GM21529 (cell line): ENCODE measurements around the gene CNIH2.

Experiments
- ATAC-seq: cut with Tn5 transposase; IDR thresholded peaks from one replicate; pipeline ENCODE4 v1.9.1; 2021; ENCODE audit not compliant: unreplicated experiment

The CNIH2 gene

GRCh38 chr11:66258473-66258893 is 19.5 kb upstream of the CNIH2 start:
- ATAC-seq = no peak

GRCh38 chr11:66259225-66259624 is 18.8 kb upstream of the CNIH2 start:
- ATAC-seq = no peak

- no peak for ATAC-seq
Measured at GRCh38 chr11:66259956-66260355, 18.0 kb upstream of the CNIH2 start.

DNA sequence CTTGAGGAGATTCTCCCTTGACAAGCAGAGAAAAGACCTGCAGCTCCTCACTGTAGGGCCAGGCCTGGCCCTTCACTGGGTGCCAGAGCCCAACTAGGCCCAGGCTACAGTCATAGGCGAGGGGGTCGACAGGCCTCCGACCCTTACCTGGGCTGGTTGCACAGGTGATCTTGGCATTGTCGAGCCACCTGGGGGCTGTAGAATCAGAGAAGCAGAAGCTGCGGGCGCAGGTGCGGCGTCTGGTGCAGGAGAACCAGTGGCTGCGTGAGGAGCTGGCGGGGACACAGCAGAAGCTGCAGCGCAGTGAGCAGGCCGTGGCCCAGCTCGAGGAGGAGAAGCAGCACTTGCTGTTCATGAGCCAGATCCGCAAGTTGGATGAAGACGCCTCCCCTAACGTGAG is 16.4 kb upstream of the CNIH2 start:
- ATAC-seq = no peak

DNA sequence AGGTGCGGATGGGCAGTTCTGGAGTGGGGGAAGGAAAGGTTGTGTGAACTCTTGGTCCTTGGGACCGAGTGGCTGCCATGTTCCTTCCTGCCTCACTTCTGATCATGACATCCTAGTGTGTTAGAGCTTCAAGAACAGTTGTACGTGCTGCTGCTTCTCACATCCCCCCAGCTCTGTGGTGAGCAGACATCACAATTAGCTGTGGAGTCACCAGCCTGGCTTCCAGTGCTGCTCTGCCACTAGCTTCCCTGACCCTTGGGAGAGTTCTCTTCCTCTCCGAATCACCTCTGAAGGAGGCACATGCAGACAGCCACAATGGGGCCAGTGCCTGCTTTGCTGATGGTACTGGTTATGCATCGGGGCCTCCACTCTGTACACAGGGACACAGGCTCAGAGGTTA is 15.8 kb upstream of the CNIH2 start:
- ATAC-seq = no peak

DNA sequence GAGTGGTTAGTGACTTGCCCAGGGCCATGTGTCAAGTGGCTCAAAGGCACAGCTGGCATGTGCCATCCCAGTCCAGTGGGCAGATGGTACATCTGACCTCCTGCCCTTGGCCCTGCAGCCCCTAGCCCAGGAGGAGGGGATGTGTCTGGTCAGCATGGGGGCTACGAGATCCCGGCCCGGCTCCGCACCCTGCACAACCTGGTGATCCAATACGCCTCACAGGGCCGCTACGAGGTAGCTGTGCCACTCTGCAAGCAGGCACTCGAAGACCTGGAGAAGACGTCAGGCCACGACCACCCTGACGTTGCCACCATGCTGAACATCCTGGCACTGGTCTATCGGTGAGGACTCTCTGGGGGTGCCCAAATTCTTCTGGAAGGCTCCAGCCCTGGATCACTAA is 15.3 kb upstream of the CNIH2 start:
- no peak for ATAC-seq

GRCh38 chr11:66263231-66263630 is 14.7 kb upstream of the CNIH2 start:
- no peak for ATAC-seq

- no peak for ATAC-seq
Measured at GRCh38 chr11:66263785-66264184, 14.2 kb upstream of the CNIH2 start.

DNA sequence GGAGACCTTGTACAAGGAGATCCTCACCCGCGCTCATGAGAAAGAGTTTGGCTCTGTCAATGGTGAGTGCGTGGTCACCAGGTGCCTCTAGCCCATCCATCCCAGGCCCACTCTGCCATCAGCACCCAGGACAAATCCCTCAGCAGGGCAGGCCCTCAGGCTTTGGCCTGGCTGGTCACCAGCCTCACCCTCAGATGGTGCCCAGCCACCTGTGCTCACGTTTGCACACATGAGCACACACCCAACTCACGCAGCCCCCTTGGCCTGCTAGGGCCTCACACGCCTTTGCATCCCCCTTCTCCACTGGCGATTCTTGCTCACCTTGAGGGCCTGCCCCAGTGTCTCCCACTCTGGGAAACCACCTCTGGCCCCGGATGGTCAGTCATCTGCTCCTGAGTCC is 13.6 kb upstream of the CNIH2 start:
- ATAC-seq = no peak

DNA sequence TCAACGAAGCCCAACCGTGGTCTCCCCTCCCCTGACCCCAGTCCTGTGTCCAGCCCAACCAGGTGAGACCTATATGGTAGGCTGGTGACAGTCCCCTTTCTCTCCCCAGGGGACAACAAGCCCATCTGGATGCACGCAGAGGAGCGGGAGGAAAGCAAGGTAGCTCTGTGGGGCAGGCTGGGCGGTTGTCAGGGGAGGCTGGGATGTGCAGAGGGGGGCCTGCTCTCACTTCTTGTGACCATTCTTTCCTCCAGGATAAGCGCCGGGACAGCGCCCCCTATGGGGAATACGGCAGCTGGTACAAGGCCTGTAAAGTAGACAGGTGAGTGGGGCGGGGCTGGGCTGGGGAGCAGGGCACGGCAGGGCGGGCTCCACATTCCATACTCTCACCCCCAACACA is 13.1 kb upstream of the CNIH2 start:
- no peak for ATAC-seq

GRCh38 chr11:66265531-66266377 is 12.2 kb upstream of the CNIH2 start:
- no peak for ATAC-seq

DNA sequence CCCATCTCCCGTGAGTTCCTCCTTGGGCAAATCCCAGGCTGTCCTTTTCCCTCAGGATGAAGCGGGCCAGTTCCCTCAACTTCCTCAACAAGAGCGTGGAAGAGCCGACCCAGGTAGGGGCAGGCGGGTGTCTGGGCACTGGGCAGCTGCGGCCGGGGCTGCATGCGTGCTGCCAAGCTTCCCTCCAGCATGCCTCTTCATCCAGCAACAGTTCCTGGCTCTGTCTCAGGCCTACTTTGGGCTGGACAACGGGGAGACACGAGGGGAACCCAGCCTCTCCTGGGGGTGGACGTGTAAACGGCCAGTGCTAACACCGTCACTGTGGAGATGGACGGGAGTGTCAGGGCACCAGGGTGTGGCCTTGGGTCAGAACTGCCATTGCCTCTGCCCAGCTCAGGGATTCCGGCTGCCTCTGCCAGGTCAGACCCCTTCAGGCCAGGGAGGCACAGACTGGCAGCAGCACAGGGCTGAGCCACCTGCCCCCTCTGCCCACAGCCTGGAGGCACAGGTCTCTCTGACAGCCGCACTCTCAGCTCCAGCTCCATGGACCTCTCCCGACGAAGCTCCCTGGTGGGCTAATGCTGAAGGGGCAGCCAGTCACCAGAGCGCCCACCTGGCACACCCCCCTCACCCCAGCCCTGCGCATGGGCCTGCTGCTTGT is 11.5 kb upstream of the CNIH2 start:
- ATAC-seq = no peak

DNA sequence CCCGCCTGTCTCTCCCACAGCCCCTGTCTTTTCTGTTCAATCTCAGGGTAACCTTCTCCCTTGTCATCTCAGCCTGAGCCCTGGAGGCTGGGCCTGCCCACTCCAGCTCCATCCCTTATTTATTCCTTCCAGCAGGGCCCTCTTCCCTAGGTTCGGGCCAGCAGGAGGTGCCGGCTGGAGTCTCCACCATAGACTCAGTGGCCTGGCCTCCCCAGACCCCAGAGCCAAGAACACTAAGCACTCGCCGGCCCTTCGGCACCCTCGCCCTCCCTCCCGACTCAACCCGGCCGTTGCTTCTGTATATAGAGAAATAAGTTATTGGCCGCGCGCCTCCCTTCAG is 11.0 kb upstream of the CNIH2 start:
- no peak for ATAC-seq

DNA sequence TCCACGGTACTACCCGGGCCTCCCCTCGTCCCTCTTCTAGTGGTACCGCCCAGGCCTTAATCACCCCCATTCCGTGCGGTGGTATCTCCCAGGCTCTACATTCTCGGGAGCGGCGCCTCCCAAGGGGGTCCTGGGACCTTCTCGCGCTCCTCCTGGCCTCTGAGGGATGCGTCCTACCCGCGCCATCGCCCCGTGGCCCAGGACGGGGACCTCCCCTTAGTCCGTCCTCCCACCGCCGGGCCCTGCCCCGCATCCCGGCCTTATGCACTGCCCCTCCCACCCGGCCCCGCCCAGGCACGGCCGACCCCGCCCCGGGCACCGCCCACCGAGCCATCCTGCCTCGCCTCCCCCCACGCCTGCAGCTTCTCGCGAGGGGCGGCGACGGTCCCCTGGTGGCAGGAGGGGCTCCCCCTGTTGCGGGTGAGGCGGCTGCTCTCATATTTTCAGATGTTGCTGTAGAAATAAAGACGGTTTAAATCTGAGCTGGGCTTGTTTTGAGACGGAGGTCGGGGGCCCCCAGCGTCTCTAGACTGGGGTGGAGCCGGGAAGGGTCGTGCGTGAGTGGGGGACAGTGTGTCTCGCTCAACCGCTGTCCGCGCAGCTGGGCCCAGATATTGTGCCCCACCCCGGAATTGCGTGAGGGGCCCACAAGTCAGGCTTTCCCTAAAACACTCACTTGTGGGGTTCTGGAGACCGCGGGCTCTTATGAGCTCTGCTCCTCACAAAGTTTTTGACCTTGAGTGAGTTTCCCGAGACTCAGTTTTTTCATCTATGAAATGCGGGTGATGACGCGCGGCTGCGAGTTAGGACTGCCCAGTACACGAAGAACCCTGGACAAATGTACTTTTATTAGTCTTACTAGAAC is 10.4 kb upstream of the CNIH2 start:
- ATAC-seq = peak; percentile 51

- ATAC-seq = peak; percentile 75
Measured at GRCh38 chr11:66268244-66268951, 9.6 kb upstream of the CNIH2 start, which contains the start of gene RAB1B. Gene RAB1B, plus strand, starts transcription at chr11:66268639. Its CDS starts 41 bp downstream, at chr11:66268680.

GRCh38 chr11:66268952-66269905 is 8.7 kb upstream of the CNIH2 start:
- ATAC-seq = no peak

DNA sequence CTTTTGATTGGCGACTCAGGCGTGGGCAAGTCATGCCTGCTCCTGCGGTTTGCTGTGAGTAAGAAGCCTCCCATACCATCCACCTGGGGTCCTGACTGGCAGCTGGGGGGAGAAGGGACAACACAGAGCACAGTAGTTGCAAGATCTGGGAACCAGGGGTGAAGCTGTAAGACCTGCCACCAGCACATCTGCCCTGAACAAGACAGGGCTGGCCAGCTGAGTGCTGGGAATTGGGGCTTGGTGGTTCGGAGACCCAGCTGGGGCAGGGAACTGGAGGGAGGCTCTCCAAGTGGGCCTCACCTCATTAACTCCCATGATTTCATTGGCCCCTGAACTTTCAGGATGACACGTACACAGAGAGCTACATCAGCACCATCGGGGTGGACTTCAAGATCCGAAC is 6.2 kb upstream of the CNIH2 start:
- no peak for ATAC-seq

- no peak for ATAC-seq
Measured at GRCh38 chr11:66272596-66272995, 5.4 kb upstream of the CNIH2 start.

- no peak for ATAC-seq
Measured at GRCh38 chr11:66274219-66274618, 3.8 kb upstream of the CNIH2 start.

- no peak for ATAC-seq
Measured at GRCh38 chr11:66275396-66275795, 2.6 kb upstream of the CNIH2 start.
